GM12873 (cell line): ENCODE results near the gene CUL4A.

Experiments used
- CTCF ChIP-seq: IDR thresholded peaks from 2 replicates; pipeline ENCODE4 v1.5.1; 2012; ENCODE audit warnings: low read depth, mild to moderate bottlenecking, moderate library complexity, low read length, control low read depth; ENCODE audit not compliant: insufficient read depth; ENCODE audit errors: missing control alignments

Gene CUL4A

GRCh38 chr13:113192279-113192678 is 17.1 kb upstream of the CUL4A start:
- TF ChIP-seq CTCF: no peak

- no peak for TF ChIP-seq CTCF
Observed at GRCh38 chr13:113192902-113193301, 16.5 kb upstream of the CUL4A start.

DNA sequence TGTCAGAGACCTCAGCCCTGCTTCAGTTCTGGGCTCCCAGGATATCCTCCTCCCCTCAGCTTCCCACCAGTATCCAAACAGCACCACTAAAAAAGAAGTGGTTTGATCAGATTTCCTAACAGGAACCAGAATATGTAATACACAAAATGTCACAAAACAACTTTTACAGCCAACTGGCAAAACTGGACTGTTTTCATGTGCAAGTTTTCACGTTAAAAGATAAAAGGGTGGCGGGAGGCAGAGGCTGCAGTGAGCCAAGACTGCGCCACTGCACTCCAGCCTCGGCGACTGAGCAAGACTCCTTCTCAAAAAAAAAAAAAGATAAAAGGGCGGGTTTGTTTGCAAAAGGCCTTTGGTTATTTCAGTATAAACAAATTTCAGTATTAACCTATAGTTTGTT is 14.1 kb upstream of the CUL4A start:
- TF ChIP-seq CTCF: no peak

GRCh38 chr13:113196970-113197737 is 12.3 kb upstream of the CUL4A start:
- TF ChIP-seq CTCF: no peak

DNA sequence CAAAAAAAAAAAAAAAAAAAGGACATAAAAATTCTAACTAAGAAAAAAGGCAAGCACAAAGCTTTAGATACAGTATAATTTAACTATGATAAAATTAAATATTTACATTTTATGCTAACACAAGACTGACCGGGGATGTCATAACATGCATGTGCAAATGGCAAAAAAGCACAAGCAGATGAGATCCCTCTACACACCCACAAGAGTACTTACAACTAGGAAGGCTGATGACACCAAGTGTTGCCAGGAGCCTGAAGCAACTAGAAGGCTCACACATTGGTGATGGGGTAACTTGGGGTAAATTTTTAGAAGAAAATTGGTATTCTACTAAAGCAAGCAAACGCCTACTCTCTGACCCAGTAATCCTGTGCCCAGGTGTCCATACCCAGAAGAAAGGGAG is 7.6 kb upstream of the CUL4A start:
- no peak for TF ChIP-seq CTCF

GRCh38 chr13:113202912-113203311 is 6.5 kb upstream of the CUL4A start:
- TF ChIP-seq CTCF: no peak

DNA sequence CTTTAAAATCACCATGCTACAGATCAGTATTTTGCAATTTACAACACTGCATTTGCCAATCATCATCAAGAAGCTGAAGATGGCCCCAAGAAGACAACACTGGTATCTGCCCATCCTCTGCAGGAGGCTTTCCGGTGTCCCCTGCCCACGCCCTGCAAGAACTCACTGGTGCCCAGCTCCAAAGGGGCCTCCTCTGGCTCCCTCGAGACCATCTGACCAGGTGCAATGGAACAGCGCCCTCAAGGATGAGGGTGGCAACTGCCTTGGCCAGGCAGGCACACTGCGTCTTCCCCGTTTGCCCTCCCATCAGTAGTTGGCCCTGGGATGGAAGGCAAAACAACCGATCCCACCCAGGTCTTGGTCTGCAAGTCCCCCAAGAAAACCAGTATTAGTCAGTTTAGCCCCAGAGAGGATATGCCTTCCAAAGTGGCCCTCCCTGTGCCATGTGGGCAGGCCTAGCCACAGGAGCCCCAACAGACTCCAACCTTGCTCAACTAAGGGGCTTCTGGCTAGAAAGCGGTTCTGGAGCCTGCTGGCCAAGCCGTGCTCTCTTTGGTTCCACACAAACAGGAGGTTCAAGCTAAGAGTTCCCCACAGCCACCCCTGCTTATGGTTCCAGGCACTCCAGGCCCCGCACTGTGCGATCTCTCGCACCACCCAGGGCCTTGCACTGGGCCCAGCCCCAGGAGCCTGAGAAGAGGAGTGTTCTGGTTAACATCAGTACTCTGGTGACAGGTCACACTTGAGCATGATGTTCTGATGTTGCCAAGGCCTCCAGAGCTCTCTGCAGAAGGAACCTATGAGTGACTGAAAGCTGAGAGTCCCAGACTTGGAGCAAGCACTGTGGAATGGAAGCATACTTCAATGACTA is 5.7 kb upstream of the CUL4A start:
- no peak for TF ChIP-seq CTCF
